GM19351 (cell line): ENCODE data around the gene ULK1.
"Not testable (repeated sequence)": the region's sequence is repeated elsewhere in the genome, so short reads cannot be mapped to it uniquely, and the experiment has no call there.

Source experiments
- ATAC-seq: cut with Tn5 transposase; IDR thresholded peaks from one replicate; pipeline ENCODE4 v1.9.1; 2021; ENCODE audit warnings: mild to moderate bottlenecking, moderate library complexity; ENCODE audit not compliant: unreplicated experiment

Gene ULK1

DNA sequence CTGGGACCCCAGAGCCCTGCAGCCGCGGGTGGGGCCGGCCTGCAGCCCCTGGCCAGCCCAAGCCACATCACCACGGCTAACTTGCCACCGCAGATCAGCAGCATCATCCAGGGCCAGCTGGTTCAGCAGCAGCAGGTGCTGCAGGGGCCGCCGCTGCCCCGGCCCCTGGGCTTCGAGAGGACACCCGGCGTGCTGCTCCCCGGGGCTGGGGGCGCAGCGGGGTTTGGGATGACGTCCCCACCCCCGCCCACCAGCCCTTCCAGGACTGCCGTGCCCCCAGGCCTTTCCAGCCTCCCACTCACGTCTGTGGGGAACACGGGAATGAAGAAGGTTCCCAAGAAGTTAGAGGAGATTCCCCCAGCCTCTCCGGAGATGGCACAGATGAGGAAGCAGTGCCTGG is 66.9 kb downstream of the ULK1 start:
- ATAC-seq = not testable (repeated sequence)

DNA sequence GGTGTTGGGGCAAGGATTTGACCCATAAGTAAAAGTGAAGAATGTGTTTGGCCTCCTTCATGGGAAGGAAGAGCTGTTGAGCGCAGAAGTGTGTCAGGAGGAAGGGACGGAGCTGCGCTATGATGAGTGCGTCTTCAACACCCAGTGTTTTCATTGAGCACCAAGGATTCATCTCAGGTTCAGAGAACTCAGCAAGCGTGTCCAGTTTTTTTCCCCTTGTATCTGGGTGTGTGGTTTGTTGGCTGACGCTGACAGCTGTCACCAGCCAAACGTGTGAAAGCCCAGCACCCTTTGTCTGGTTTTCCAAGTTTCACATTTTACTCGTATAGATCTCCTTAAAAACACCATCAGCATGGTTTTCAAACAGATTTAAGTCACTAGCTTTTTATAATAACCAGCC is 67.6 kb downstream of the ULK1 start:
- no peak for ATAC-seq

DNA sequence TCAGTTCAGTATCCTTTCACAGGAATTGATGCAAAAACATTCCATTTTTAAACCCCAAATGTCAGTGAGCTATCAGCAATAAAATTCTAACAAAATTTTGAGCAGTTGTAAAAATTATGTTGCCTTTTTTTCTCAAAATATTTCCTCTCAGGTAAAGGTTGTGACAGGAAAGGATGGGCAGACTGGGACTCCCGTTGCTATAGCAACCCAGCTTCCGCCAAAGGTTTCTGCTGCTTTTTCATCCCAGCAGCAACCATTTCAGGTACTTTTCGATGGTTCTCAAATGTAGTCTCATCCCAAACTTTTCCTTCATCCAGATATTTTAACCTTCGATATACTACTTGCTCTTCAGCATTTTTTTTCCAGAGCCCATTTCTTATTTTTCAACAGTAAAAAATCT is 69.0 kb downstream of the ULK1 start:
- no peak for ATAC-seq

DNA sequence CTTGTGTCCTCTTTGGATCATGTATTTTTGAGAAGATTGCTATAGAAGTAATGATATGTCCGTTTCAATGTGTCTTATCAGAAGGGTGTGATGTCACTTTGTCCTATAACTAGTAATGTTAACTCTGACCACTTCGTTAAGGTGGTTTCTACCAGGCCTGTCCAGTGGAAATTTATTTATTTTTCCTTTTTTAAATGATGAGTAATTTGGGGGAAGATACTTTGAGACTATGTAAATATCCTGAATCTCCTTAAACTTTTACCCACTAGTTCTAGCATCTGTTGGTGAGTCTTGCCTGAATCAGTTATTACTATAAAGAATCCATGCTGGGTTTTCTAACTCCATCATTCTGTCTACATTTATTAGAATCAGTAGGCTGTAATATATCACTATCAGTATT is 70.7 kb downstream of the ULK1 start:
- ATAC-seq = no peak

DNA sequence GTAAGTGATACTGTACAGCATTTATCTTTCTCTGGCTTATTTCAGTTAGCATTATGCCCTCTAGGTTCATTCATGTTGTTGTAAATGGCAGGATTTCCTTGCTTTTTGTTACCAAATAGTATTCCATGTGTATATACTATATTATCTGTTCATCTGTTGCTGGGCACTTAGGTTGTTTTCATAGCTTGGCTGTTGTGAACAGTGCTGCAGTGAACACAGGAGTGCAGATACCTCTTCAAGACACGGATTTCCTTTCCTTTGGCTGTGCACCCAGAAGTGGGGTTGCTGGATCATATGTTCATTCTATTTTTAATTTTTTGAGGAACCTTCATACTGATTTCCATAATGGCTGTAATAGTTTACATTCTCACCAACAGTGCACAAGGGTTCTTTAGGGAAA is 76.8 kb downstream of the ULK1 start:
- ATAC-seq = no peak
